Activated CD8-positive, alpha-beta T cell treated with anti-CD3 and anti-CD28 coated beads, Interleukin-2, amount 10 ng/mL, durations not matched to agents 7 days and 5 days (primary cell): ENCODE results near the gene TBC1D1. TPM values are rescaled to one million over a fixed set of nuclear protein-coding genes. Genes with fewer than 3 reads are reported as not detected.

ENCODE experiments used
- ATAC-seq: fragments of 150-1000 bp; cut with Tn5 transposase; one replicate; pipeline ENCODE4 v1.10.0; 2021; ENCODE audit warnings: moderate library complexity
- CTCF ChIA-PET: fragments of 350-600 bp; sonication (Branson Sonifier 250); formaldehyde crosslinking; loops from one replicate; lab custom pipeline; 2021; ENCODE audit warnings: antibody characterized with exemption; lab: Charles Lee
- POLR2A ChIA-PET: fragments of 350-600 bp; sonication (Branson Sonifier 250); formaldehyde crosslinking; loops from one replicate; lab custom pipeline; 2021; ENCODE audit warnings: antibody characterized with exemption; lab: Charles Lee
- DNase-seq: peaks from one replicate; pipeline ENCODE4 v3.0.0-alpha.2; 2020
- H3K27ac Mint-ChIP-seq: one replicate; pipeline ENCODE4 v1.8.0; 2021; ENCODE audit warnings: mild to moderate bottlenecking, mixed read lengths
- H3K27me3 Mint-ChIP-seq: one replicate; pipeline ENCODE4 v1.8.0; 2021; ENCODE audit warnings: low read depth, mixed read lengths
- H3K36me3 Mint-ChIP-seq: one replicate; pipeline ENCODE4 v1.8.0; 2021; ENCODE audit warnings: low read depth, mixed read lengths
- H3K4me1 Mint-ChIP-seq: one replicate; pipeline ENCODE4 v1.8.0; 2021; ENCODE audit warnings: low read depth, mixed read lengths
- H3K4me3 Mint-ChIP-seq: one replicate; pipeline ENCODE4 v1.8.0; 2021; ENCODE audit warnings: mild to moderate bottlenecking, mixed read lengths
- H3K9me3 Mint-ChIP-seq: one replicate; pipeline ENCODE4 v1.8.0; 2022; ENCODE audit warnings: mixed read lengths; ENCODE audit not compliant: insufficient read depth
- total RNA-seq, 2 experiments: library from RNA; stranded (reverse); gene quantifications; one replicate each; pipeline ENCODE4 v1.2.3, GENCODE V29; 2021

Gene TBC1D1
- 10 to 100 TPM; 84.4 to 87.6 TPM for total RNA-seq

GRCh38 chr4:37890801-37891259 lies at the start of gene TBC1D1:
Gene TBC1D1 (plus strand): TSS chr4:37891084. CDS start chr4:37902096, 11,012 bp downstream.
- no peaks in the 10 kb centered on the region for H3K9me3 Mint-ChIP-seq
- CTCF ChIA-PET = interaction anchor here (1.1 kb wide), 3 partner anchors 65 to 438 kb away, joined by 3 to 6 read pairs (median 3); no protein-coding TSS in a partner anchor
- peaks cover 44% of the 10 kb centered on the region for H3K4me1 Mint-ChIP-seq
- POLR2A ChIA-PET = interaction anchor here (0.6 to 2.9 kb wide), 7 partner anchors 19 to 220 kb away, joined by 3 to 23 read pairs (median 4); partner anchors contain the start of gene PGM2
- peak within 1 kb of the TSS; percentile 95 for H3K4me3 Mint-ChIP-seq
- DNase-seq (peak; percentile 62), ATAC-seq (peak; percentile 56)
- H3K27me3 Mint-ChIP-seq = no peaks in the 10 kb centered on the region
- H3K27ac Mint-ChIP-seq = peak within 1 kb of the TSS; percentile 97
- peaks cover 23% of the 10 kb centered on the region for H3K36me3 Mint-ChIP-seq

- H3K4me3 Mint-ChIP-seq = no peak overlapping the region
- ATAC-seq (no peak), DNase-seq (no peak)
- POLR2A ChIA-PET = no interaction called here
- no peaks in the 10 kb centered on the region for H3K27me3 Mint-ChIP-seq
- no peaks in the 10 kb centered on the region for H3K4me1 Mint-ChIP-seq
- CTCF ChIA-PET = interaction anchor here (1.2 kb wide), 1 partner anchor 32 kb away, joined by 3 read pairs; no protein-coding TSS in a partner anchor
- no peak overlapping the region for H3K27ac Mint-ChIP-seq
- peaks cover 55% of the 10 kb centered on the region for H3K36me3 Mint-ChIP-seq
- no peaks in the 10 kb centered on the region for H3K9me3 Mint-ChIP-seq
Measured at GRCh38 chr4:37844204-37844603, 46.7 kb upstream of the TBC1D1 start.

- POLR2A ChIA-PET = no interaction called here
- ATAC-seq (no peak), DNase-seq (no peak)
- Mint-ChIP-seq H3K27me3 (no peaks in the 10 kb centered on the region), H3K4me1 (no peaks in the 10 kb centered on the region), H3K9me3 (no peaks in the 10 kb centered on the region), H3K27ac (no peak overlapping the region), H3K36me3 (peaks cover 54% of the 10 kb centered on the region), H3K4me3 (no peak overlapping the region)
- CTCF ChIA-PET = interaction anchor here (1.2 kb wide), 1 partner anchor 31 kb away, joined by 3 read pairs; no protein-coding TSS in a partner anchor
Measured at GRCh38 chr4:37845201-37845600, 45.7 kb upstream of the TBC1D1 start.

- ATAC-seq (no peak), DNase-seq (no peak)
- no peaks in the 10 kb centered on the region for H3K9me3 Mint-ChIP-seq
- H3K4me3 Mint-ChIP-seq = no peak overlapping the region
- CTCF ChIA-PET = interaction anchor here (1.0 kb wide), 1 partner anchor 188 kb away, joined by 3 read pairs; no protein-coding TSS in a partner anchor
- no peaks in the 10 kb centered on the region for H3K27me3 Mint-ChIP-seq
- POLR2A ChIA-PET = no interaction called here
- no peak overlapping the region for H3K27ac Mint-ChIP-seq
- H3K36me3 Mint-ChIP-seq = peaks cover 53% of the 10 kb centered on the region
- no peaks in the 10 kb centered on the region for H3K4me1 Mint-ChIP-seq
Measured at GRCh38 chr4:37847311-37847884, 43.5 kb upstream of the TBC1D1 start.

GRCh38 chr4:37852376-37852775 lies 38.5 kb upstream of the TBC1D1 start:
- H3K27ac Mint-ChIP-seq = no peak overlapping the region
- peaks cover 46% of the 10 kb centered on the region for H3K36me3 Mint-ChIP-seq
- no peaks in the 10 kb centered on the region for H3K4me1 Mint-ChIP-seq
- CTCF ChIA-PET = no interaction called here
- no peaks in the 10 kb centered on the region for H3K27me3 Mint-ChIP-seq
- ATAC-seq (no peak), DNase-seq (no peak)
- POLR2A ChIA-PET = interaction anchor here (0.8 kb wide), 1 partner anchor 26 kb away, joined by 4 read pairs; the partner anchor contains the start of gene PGM2
- H3K4me3 Mint-ChIP-seq = no peak overlapping the region
- H3K9me3 Mint-ChIP-seq = no peaks in the 10 kb centered on the region

- Mint-ChIP-seq H3K4me3 (no peak overlapping the region), H3K27ac (no peak overlapping the region), H3K27me3 (no peaks in the 10 kb centered on the region), H3K9me3 (no peaks in the 10 kb centered on the region), H3K36me3 (peaks cover 53% of the 10 kb centered on the region), H3K4me1 (no peaks in the 10 kb centered on the region)
- ChIA-PET POLR2A (no interaction called here), CTCF (interaction anchor here (1.0 to 1.7 kb wide), 3 partner anchors 13 to 27 kb away, joined by 3 to 4 read pairs (median 3); no protein-coding TSS in a partner anchor)
- ATAC-seq (no peak), DNase-seq (no peak)
Measured at GRCh38 chr4:37858112-37858511, 32.8 kb upstream of the TBC1D1 start.

GRCh38 chr4:37858872-37859271 lies 32.0 kb upstream of the TBC1D1 start:
- Mint-ChIP-seq H3K27me3 (no peaks in the 10 kb centered on the region), H3K36me3 (peaks cover 51% of the 10 kb centered on the region), H3K4me1 (no peaks in the 10 kb centered on the region), H3K27ac (no peak overlapping the region), H3K9me3 (no peaks in the 10 kb centered on the region), H3K4me3 (no peak overlapping the region)
- POLR2A ChIA-PET = no interaction called here
- CTCF ChIA-PET = interaction anchor here (1.1 kb wide), 1 partner anchor 12 kb away, joined by 3 read pairs; no protein-coding TSS in a partner anchor
- DNase-seq = no peak
- ATAC-seq = no peak

GRCh38 chr4:37860266-37860665 lies 30.6 kb upstream of the TBC1D1 start:
- Mint-ChIP-seq H3K27me3 (no peaks in the 10 kb centered on the region), H3K4me3 (no peak overlapping the region), H3K27ac (no peak overlapping the region), H3K9me3 (no peaks in the 10 kb centered on the region), H3K4me1 (no peaks in the 10 kb centered on the region), H3K36me3 (peaks cover 49% of the 10 kb centered on the region)
- POLR2A ChIA-PET = interaction anchor here (0.7 kb wide), 1 partner anchor 34 kb away, joined by 3 read pairs; the partner anchor contains the start of gene PGM2
- ATAC-seq (no peak), DNase-seq (no peak)
- CTCF ChIA-PET = interaction anchor here (0.8 to 1.2 kb wide), 3 partner anchors 25 to 175 kb away, joined by 3 to 4 read pairs (median 4); no protein-coding TSS in a partner anchor

- ATAC-seq (no peak), DNase-seq (no peak)
- no peak overlapping the region for H3K4me3 Mint-ChIP-seq
- H3K36me3 Mint-ChIP-seq = peaks cover 58% of the 10 kb centered on the region
- no peaks in the 10 kb centered on the region for H3K27me3 Mint-ChIP-seq
- no peaks in the 10 kb centered on the region for H3K9me3 Mint-ChIP-seq
- no peaks in the 10 kb centered on the region for H3K4me1 Mint-ChIP-seq
- ChIA-PET CTCF (interaction anchor here (0.9 kb wide), 1 partner anchor 9 kb away, joined by 3 read pairs; no protein-coding TSS in a partner anchor), POLR2A (interaction anchor here (0.7 kb wide), 1 partner anchor 29 kb away, joined by 4 read pairs; no protein-coding TSS in a partner anchor)
- no peak overlapping the region for H3K27ac Mint-ChIP-seq
Measured at GRCh38 chr4:37862961-37863360, 27.9 kb upstream of the TBC1D1 start.

GRCh38 chr4:37864786-37865185 lies 26.1 kb upstream of the TBC1D1 start:
- Mint-ChIP-seq H3K27me3 (no peaks in the 10 kb centered on the region), H3K27ac (no peak overlapping the region), H3K36me3 (peaks cover 58% of the 10 kb centered on the region), H3K9me3 (no peaks in the 10 kb centered on the region), H3K4me1 (no peaks in the 10 kb centered on the region), H3K4me3 (no peak overlapping the region)
- POLR2A ChIA-PET = no interaction called here
- ATAC-seq (no peak), DNase-seq (no peak)
- CTCF ChIA-PET = no interaction called here

- ATAC-seq (no peak), DNase-seq (no peak)
- Mint-ChIP-seq H3K27ac (no peak overlapping the region), H3K27me3 (no peaks in the 10 kb centered on the region), H3K36me3 (peaks cover 56% of the 10 kb centered on the region), H3K4me3 (no peak overlapping the region), H3K9me3 (no peaks in the 10 kb centered on the region), H3K4me1 (no peaks in the 10 kb centered on the region)
- ChIA-PET CTCF (no interaction called here), POLR2A (no interaction called here)
Measured at GRCh38 chr4:37865450-37865849, 25.4 kb upstream of the TBC1D1 start.

- Mint-ChIP-seq H3K4me3 (no peak overlapping the region), H3K27me3 (no peaks in the 10 kb centered on the region), H3K4me1 (peaks cover 10% of the 10 kb centered on the region), H3K9me3 (no peaks in the 10 kb centered on the region), H3K36me3 (peaks cover 50% of the 10 kb centered on the region), H3K27ac (no peak overlapping the region)
- ATAC-seq (no peak), DNase-seq (no peak)
- POLR2A ChIA-PET = no interaction called here
- CTCF ChIA-PET = interaction anchor here (1.0 kb wide), 1 partner anchor 21 kb away, joined by 3 read pairs; no protein-coding TSS in a partner anchor
Measured at GRCh38 chr4:37867102-37867501, 23.8 kb upstream of the TBC1D1 start.
